Measurements from ENCODE around the gene SLC4A3.

DNA sequence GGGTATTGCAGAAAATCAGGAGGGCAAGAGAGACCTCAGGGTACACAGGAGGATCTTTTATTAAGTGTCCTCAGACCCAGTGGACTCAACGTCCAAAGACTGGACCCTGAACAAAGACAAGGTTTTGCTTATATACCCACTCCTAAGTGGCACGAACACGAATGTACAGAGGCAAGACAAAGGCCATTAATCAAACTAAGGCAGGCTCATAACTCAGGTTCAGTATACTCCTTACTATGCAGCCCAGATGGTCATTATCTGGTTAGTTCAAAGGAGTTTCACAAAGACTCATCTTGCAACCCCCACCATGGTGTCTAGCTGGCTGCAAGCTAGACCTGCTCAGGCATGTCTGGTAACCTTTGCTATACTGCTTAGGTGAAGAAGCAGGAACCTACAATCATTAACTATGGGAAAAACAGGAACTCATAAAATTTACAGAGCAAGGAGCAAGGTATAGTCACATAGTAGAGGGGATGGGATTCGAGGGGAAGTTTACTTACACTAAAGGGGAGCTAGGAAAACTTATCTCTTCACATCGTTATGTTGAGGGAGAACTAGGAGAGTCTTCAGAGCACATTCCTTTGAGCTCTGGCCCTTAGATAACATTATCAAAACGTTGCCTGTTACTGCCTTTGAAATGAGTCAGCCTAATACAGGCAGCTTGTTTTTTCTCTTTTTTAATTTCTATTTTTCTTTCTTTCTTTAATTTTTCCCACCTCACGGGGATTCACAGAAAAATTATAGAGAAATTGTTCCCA lies 33.9 kb downstream of the SLC4A3 start:
- TF ChIP-seq, protein P1, sequence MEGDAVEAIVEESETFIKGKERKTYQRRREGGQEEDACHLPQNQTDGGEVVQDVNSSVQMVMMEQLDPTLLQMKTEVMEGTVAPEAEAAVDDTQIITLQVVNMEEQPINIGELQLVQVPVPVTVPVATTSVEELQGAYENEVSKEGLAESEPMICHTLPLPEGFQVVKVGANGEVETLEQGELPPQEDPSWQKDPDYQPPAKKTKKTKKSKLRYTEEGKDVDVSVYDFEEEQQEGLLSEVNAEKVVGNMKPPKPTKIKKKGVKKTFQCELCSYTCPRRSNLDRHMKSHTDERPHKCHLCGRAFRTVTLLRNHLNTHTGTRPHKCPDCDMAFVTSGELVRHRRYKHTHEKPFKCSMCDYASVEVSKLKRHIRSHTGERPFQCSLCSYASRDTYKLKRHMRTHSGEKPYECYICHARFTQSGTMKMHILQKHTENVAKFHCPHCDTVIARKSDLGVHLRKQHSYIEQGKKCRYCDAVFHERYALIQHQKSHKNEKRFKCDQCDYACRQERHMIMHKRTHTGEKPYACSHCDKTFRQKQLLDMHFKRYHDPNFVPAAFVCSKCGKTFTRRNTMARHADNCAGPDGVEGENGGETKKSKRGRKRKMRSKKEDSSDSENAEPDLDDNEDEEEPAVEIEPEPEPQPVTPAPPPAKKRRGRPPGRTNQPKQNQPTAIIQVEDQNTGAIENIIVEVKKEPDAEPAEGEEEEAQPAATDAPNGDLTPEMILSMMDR (conservative IDR thresholded peaks at IDR 0.05; ENCODE audit: low read depth, low read length), result no peak
- TF ChIP-seq EZH2phosphoT487 (IDR thresholded peaks at IDR 0.05; ENCODE audit: borderline replicate concordance, low read length), result no peak
